Measurements from ENCODE around the gene KRTAP5-5. TPM values are rescaled to one million over a fixed set of nuclear protein-coding genes. Genes with fewer than 3 reads are reported as not detected.

Gene KRTAP5-5
- total and polyA plus RNA-seq, 2 experiments from 2014 or later: not detected

GRCh38 chr11:1608363-1608762 is 21.2 kb upstream of the KRTAP5-5 start, which contains the start of gene KRTAP5-3:
Gene KRTAP5-3, minus strand, starts transcription at chr11:1608463. Its CDS starts 78 bp downstream, at chr11:1608385.
- H3K4me3 ChIP-seq: no peak within 1 kb of the TSS
- DNase-seq (ENCODE audit: low read depth in 1 of 2, low spot score in 1 of 2): no peak

GRCh38 chr11:1618231-1618630 is 11.3 kb upstream of the KRTAP5-5 start:
- TF ChIP-seq, protein P1, sequence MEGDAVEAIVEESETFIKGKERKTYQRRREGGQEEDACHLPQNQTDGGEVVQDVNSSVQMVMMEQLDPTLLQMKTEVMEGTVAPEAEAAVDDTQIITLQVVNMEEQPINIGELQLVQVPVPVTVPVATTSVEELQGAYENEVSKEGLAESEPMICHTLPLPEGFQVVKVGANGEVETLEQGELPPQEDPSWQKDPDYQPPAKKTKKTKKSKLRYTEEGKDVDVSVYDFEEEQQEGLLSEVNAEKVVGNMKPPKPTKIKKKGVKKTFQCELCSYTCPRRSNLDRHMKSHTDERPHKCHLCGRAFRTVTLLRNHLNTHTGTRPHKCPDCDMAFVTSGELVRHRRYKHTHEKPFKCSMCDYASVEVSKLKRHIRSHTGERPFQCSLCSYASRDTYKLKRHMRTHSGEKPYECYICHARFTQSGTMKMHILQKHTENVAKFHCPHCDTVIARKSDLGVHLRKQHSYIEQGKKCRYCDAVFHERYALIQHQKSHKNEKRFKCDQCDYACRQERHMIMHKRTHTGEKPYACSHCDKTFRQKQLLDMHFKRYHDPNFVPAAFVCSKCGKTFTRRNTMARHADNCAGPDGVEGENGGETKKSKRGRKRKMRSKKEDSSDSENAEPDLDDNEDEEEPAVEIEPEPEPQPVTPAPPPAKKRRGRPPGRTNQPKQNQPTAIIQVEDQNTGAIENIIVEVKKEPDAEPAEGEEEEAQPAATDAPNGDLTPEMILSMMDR (IDR thresholded peaks at IDR 0.05; ENCODE audit: low read depth, low read length): no peak
- DNase-seq (ENCODE audit: low read depth in 1 of 2, low spot score in 1 of 2): no peak
- Histone ChIP-seq H3K36me3 (no peaks in the 10 kb centered on the region), H3K4me1 (ENCODE audit: low read depth) (no peaks in the 10 kb centered on the region), H3K4me3 (no peak overlapping the region), H3K27me3 (peaks cover 8% of the 10 kb centered on the region), H3K27ac (no peak overlapping the region), H3K9me3 (ENCODE audit: low read depth) (no peaks in the 10 kb centered on the region)

More at GRCh38 chr11:1608363-1608762, 21.2 kb upstream of the KRTAP5-5 start, which contains the start of gene KRTAP5-3:
- TF ChIP-seq, protein P1 (IDR thresholded peaks at IDR 0.05; ENCODE audit: low read depth, low read length): no peak
- no peaks in the 10 kb centered on the region for H3K9me3 ChIP-seq (ENCODE audit: low read depth)
- H3K36me3 ChIP-seq: no peaks in the 10 kb centered on the region
- no peaks in the 10 kb centered on the region for H3K4me1 ChIP-seq (ENCODE audit: low read depth)
- H3K27ac ChIP-seq: no peak within 1 kb of the TSS
- H3K27me3 ChIP-seq: no peaks in the 10 kb centered on the region

GRCh38 chr11:1619449-1619848 is 10.1 kb upstream of the KRTAP5-5 start:
- Histone ChIP-seq H3K4me1 (ENCODE audit: low read depth) (no peaks in the 10 kb centered on the region), H3K27me3 (peaks cover 8% of the 10 kb centered on the region), H3K27ac (no peak overlapping the region), H3K36me3 (no peaks in the 10 kb centered on the region), H3K4me3 (no peak overlapping the region), H3K9me3 (ENCODE audit: low read depth) (no peaks in the 10 kb centered on the region)
- peak in 1 of 2 donors; percentile 6 for DNase-seq (ENCODE audit: low read depth in 1 of 2, low spot score in 1 of 2)
- TF ChIP-seq, protein P1 (IDR thresholded peaks at IDR 0.05; ENCODE audit: low read depth, low read length): no peak

- H3K4me3 ChIP-seq: no peak within 1 kb of the TSS
- H3K4me1 ChIP-seq (ENCODE audit: low read depth): no peaks in the 10 kb centered on the region
- no peak within 1 kb of the TSS for H3K27ac ChIP-seq
- H3K9me3 ChIP-seq (ENCODE audit: low read depth): no peaks in the 10 kb centered on the region
- no peaks in the 10 kb centered on the region for H3K36me3 ChIP-seq
- H3K27me3 ChIP-seq: no peaks in the 10 kb centered on the region
- DNase-seq (ENCODE audit: low read depth in 1 of 2, low spot score in 1 of 2): no peak
- TF ChIP-seq, protein P1 (IDR thresholded peaks at IDR 0.05; ENCODE audit: low read depth, low read length): no peak
These were observed 7.5 kb upstream of the KRTAP5-5 start, which contains the start of gene KRTAP5-4 for GRCh38 chr11:1622086-1622485. Gene KRTAP5-4, minus strand, starts transcription at chr11:1622138. Its CDS starts 45 bp downstream, at chr11:1622093.

GRCh38 chr11:1623716-1624115 is 5.9 kb upstream of the KRTAP5-5 start:
- no peak overlapping the region for H3K27ac ChIP-seq
- H3K4me1 ChIP-seq (ENCODE audit: low read depth): no peaks in the 10 kb centered on the region
- no peaks in the 10 kb centered on the region for H3K36me3 ChIP-seq
- peaks cover 5% of the 10 kb centered on the region for H3K27me3 ChIP-seq
- H3K4me3 ChIP-seq: no peak overlapping the region
- no peaks in the 10 kb centered on the region for H3K9me3 ChIP-seq (ENCODE audit: low read depth)
- no peak for DNase-seq (ENCODE audit: low read depth in 1 of 2, low spot score in 1 of 2)
- TF ChIP-seq, protein P1 (IDR thresholded peaks at IDR 0.05; ENCODE audit: low read depth, low read length): no peak

Measured in cardiac muscle cell (in vitro differentiated cells and primary cell).